Activated naive CD8-positive, alpha-beta T cell (primary cell): ENCODE results near the gene OR9I1.

Experiments used
- H3K27ac Mint-ChIP-seq: one replicate; pipeline ENCODE4 v1.8.0; 2021; ENCODE audit warnings: mixed read lengths
- H3K27me3 Mint-ChIP-seq: one replicate; pipeline ENCODE4 v1.8.0; 2021; ENCODE audit warnings: mixed read lengths
- H3K36me3 Mint-ChIP-seq: one replicate; pipeline ENCODE4 v1.8.0; 2021; ENCODE audit warnings: mixed read lengths
- H3K4me1 Mint-ChIP-seq: one replicate; pipeline ENCODE4 v1.8.0; 2021; ENCODE audit warnings: low read depth, mixed read lengths
- H3K4me3 Mint-ChIP-seq: one replicate; pipeline ENCODE4 v1.8.0; 2021; ENCODE audit warnings: mild to moderate bottlenecking, mixed read lengths
- H3K9me3 Mint-ChIP-seq: one replicate; pipeline ENCODE4 v1.8.0; 2021; ENCODE audit warnings: low read depth, mixed read lengths

Gene OR9I1, protein sequence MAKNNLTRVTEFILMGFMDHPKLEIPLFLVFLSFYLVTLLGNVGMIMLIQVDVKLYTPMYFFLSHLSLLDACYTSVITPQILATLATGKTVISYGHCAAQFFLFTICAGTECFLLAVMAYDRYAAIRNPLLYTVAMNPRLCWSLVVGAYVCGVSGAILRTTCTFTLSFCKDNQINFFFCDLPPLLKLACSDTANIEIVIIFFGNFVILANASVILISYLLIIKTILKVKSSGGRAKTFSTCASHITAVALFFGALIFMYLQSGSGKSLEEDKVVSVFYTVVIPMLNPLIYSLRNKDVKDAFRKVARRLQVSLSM

DNA sequence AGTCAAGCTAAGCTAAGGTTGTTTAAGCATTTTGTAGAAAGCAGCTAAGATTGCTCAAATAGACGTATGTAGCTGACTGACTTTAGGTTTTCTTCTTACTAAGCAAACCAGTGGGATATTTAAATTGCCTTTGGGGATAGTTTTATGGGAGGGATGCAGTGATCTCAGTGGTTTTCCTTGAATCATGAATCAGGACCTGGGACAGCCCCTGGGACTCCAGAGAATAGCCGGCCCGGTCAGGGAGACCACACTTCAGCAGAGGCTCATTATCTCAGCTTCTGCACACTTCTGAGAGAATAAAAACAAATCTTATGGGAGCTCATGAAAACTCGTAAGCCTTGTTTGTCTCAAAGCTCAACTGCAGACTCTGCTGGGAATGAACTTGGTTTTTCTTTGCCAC is at the start of gene OR9I1:
Gene OR9I1 (minus strand): TSS at position 62 of the 400 bp plus-strand sequence. CDS start 6,086 bp downstream, outside the sequence.
- no peaks in the 10 kb centered on the region for H3K36me3 Mint-ChIP-seq
- no peaks in the 10 kb centered on the region for H3K4me1 Mint-ChIP-seq
- H3K9me3 Mint-ChIP-seq = no peaks in the 10 kb centered on the region
- no peak within 1 kb of the TSS for H3K27ac Mint-ChIP-seq
- no peak within 1 kb of the TSS for H3K4me3 Mint-ChIP-seq
- peaks cover 4% of the 10 kb centered on the region for H3K27me3 Mint-ChIP-seq

DNA sequence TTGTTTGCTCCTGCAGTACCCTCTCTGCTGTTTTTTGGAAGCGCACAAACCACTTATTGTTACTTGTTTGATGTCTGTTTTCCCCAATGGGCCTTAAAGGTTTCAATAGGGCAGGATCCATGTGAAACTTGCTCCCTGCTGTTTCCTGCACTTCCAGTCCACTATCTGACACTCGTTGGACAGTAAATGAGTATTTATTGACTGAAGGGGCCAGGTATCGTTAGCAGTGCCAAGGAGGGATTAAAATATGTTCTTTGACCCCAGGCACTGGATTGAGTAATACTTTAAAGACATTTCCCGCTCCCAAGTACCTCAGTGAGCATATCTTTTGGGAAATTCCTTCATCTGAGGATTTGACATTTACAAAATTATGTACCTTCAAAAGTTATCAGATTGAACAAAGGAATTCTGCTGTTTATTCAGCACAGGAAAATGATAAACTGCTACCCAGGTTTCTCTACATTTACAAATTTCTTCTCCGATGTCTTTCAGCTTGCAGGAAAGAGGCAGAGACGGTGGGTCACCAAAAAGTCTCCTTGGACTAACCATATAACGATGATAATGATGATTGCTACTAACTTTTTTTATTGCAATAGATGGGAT is 40.3 kb upstream of the OR9I1 start:
- no peak overlapping the region for H3K27ac Mint-ChIP-seq
- no peaks in the 10 kb centered on the region for H3K36me3 Mint-ChIP-seq
- H3K4me3 Mint-ChIP-seq = no peak overlapping the region
- H3K27me3 Mint-ChIP-seq = peaks cover 5% of the 10 kb centered on the region
- no peaks in the 10 kb centered on the region for H3K4me1 Mint-ChIP-seq
- H3K9me3 Mint-ChIP-seq = no peaks in the 10 kb centered on the region

DNA sequence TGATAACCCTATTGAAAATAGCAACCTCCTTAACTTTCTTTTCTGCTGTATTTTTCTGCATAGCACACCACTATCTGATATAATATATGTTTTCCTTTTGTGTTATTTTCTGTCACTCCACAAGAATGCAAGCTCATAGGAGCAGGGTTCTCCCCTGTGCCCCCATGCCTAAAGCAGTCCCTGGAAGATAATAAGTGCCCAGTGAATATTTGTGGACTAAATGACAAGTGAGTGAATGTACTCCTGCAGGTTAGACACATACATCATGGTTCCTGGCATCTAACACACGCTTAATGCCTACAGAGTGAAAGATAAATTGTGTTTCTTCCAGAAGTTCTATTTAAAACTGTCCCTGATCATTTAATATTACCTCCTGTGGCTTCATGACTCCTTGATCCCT is 39.7 kb upstream of the OR9I1 start:
- Mint-ChIP-seq H3K36me3 (no peaks in the 10 kb centered on the region), H3K4me3 (no peak overlapping the region), H3K4me1 (no peaks in the 10 kb centered on the region), H3K27me3 (peaks cover 5% of the 10 kb centered on the region), H3K27ac (no peak overlapping the region), H3K9me3 (no peaks in the 10 kb centered on the region)

DNA sequence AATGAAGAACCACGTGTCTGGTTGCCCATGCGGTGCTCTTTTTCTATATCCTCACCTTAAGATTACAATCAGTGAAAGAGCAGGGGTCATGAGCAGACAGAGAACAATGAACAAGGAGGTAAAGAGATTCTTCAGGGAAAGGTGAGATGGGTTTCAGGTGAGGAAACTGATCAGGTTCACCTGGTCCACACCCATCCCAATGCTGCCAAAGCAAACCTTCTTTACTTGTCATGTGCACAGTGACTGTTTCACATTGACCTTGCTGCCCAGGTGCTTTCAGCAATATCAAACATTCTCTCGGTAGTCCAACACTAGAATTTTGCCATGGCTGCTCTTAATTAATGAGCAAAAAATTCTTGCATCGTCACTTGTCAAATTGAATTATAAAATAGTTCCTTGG is 39.1 kb upstream of the OR9I1 start:
- peaks cover 5% of the 10 kb centered on the region for H3K27me3 Mint-ChIP-seq
- H3K4me3 Mint-ChIP-seq = no peak overlapping the region
- H3K36me3 Mint-ChIP-seq = peaks cover 2% of the 10 kb centered on the region
- H3K9me3 Mint-ChIP-seq = peaks cover 2% of the 10 kb centered on the region
- no peaks in the 10 kb centered on the region for H3K4me1 Mint-ChIP-seq
- no peak overlapping the region for H3K27ac Mint-ChIP-seq

DNA sequence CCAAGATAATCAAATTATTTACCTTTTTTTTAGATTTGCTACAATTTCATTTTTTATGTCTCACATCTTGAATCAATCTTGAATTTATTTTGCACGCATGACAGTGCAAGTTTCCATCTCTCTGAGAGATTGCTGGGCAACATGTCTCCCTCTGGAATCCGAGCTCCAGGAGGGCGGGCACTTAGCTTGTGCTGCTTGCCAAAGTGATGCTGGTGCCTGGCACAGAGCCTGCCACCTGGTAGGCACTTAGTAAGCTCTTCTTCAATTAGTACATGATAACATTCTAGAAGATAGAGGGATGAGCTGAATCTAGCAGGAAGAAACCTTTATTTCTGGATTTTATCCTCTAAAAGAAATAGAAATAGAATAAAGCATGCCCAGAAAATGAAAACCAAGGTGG is 27.5 kb upstream of the OR9I1 start:
- H3K27me3 Mint-ChIP-seq = peaks cover 3% of the 10 kb centered on the region
- H3K4me3 Mint-ChIP-seq = no peak overlapping the region
- H3K4me1 Mint-ChIP-seq = no peaks in the 10 kb centered on the region
- no peak overlapping the region for H3K27ac Mint-ChIP-seq
- H3K9me3 Mint-ChIP-seq = no peaks in the 10 kb centered on the region
- H3K36me3 Mint-ChIP-seq = no peaks in the 10 kb centered on the region

DNA sequence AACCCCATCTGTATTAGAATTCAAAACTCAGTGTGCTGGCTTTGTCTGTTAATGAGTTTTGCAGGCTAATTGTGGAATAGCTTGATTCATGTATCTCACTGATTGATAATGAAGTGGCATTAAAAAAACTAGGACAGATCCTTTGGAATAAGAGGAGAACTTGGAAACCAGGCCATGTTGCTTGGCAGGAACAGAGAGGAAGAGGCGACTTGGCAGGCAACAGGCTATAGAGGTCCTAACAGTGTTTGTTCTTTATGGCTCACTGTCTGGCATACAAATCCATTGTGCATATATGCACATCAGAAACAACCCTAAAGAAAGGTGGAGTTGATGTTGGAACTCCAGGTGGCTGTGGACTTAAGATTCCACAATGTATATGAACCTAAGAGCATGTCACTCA is 17.4 kb upstream of the OR9I1 start:
- H3K4me3 Mint-ChIP-seq = no peak overlapping the region

DNA sequence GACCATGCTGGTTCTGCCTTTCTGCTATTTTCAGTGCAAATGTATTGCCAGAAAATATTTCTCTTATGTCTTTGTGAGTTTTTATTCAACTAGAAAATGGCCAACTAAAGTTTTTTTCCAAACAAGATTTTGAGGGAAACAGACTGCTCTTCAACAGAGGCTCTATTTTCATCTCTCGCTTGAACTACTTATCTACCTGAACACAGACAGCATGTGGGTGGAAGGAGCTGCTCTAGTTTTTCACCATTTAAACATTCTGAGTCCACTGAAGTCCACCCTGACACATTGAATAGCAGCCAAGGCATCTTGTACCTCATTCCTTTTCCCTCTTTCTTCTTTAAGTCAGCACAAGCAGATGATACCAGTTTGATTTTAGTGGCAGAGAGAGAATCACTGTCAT is 9.8 kb upstream of the OR9I1 start:
- Mint-ChIP-seq H3K36me3 (no peaks in the 10 kb centered on the region), H3K4me3 (no peak overlapping the region), H3K27ac (no peak overlapping the region), H3K4me1 (no peaks in the 10 kb centered on the region), H3K9me3 (no peaks in the 10 kb centered on the region), H3K27me3 (no peaks in the 10 kb centered on the region)

More for the DNA sequence above, 17.4 kb upstream of the OR9I1 start:
- Mint-ChIP-seq H3K9me3 (no peaks in the 10 kb centered on the region), H3K36me3 (no peaks in the 10 kb centered on the region), H3K27ac (no peak overlapping the region), H3K27me3 (peaks cover 12% of the 10 kb centered on the region), H3K4me1 (no peaks in the 10 kb centered on the region)

DNA sequence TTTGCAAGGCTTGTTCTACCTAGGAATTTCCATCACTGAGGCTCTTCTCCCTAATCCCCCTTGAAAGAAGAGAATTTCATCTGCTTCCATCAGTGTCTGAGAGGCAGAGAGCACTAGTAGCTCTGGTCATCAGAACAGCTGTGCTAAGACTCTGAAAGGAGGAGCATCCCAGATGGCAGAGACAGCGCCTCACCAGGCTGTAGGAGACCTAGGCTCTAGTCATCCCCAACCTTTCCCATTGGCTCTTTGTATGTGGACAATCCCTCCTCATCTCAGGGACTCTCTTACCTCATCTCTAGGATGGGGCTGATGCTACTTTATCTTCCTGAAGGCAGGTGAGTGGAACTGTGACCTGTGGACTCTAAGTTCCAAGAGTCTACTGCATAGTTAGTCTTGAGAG is 8.8 kb upstream of the OR9I1 start:
- no peaks in the 10 kb centered on the region for H3K27me3 Mint-ChIP-seq
- H3K4me1 Mint-ChIP-seq = no peaks in the 10 kb centered on the region
- H3K27ac Mint-ChIP-seq = no peak overlapping the region
- no peaks in the 10 kb centered on the region for H3K9me3 Mint-ChIP-seq
- no peaks in the 10 kb centered on the region for H3K36me3 Mint-ChIP-seq
- no peak overlapping the region for H3K4me3 Mint-ChIP-seq

DNA sequence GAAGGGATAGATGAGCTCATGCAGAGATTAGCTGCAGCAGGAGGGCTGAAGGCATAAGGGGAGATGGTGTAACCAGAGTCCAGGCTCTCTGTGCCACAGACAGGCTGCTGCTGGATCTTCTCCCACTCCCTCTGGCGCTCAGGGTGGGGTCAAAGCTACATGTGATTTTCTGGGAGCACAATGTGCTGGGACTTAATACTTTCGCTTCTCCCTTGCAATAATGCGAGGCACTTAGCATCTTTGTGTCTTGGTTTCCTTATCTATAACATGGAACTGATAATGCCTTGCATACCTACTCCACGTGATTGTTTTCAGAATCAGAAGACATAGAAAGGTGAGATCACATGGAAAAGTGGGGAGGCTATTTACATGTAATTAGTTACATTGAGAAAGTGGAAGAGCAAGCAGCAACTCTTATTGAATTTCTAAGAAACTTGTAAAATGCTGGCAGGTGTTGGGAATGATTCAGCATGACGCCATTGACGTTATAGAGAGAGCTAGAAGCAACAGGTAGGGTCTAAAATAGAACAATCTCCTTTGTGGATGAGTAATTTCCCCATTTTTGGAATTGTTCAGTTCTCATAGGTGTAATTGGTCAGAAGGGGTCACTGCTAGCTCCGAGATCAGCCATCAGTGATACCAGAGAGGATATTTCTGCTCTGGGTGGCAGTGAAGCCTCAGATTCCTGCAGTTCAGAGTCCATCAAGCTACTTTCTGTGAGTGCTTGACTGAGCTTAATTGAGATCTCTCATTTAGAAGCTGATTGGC is 8.2 kb upstream of the OR9I1 start:
- H3K4me3 Mint-ChIP-seq = no peak overlapping the region
- H3K36me3 Mint-ChIP-seq = no peaks in the 10 kb centered on the region
- H3K27ac Mint-ChIP-seq = no peak overlapping the region
- H3K27me3 Mint-ChIP-seq = no peaks in the 10 kb centered on the region
- no peaks in the 10 kb centered on the region for H3K9me3 Mint-ChIP-seq
- H3K4me1 Mint-ChIP-seq = no peaks in the 10 kb centered on the region

DNA sequence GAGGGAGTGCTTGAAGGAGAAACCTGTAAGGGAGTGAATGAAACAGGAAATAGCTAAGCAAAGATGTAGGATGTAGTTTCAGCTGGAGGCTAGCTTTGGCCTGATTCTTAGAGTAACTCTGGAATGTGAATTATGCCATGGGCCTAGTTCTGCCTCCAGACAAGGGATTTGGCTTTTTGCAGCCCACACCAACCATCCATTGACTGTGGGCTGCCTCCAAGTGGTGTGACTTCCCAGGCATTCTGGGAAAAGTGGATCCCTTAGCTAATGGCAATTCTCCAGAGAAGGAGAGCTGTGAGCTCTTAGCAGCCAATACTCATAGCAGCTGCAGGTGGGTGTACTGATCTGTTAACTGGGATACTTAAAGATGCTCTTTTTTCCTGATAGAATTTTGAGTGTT is 2.0 kb upstream of the OR9I1 start:
- Mint-ChIP-seq H3K9me3 (no peaks in the 10 kb centered on the region), H3K4me1 (no peaks in the 10 kb centered on the region), H3K27ac (no peak overlapping the region), H3K36me3 (no peaks in the 10 kb centered on the region), H3K4me3 (no peak overlapping the region), H3K27me3 (peaks cover 4% of the 10 kb centered on the region)

DNA sequence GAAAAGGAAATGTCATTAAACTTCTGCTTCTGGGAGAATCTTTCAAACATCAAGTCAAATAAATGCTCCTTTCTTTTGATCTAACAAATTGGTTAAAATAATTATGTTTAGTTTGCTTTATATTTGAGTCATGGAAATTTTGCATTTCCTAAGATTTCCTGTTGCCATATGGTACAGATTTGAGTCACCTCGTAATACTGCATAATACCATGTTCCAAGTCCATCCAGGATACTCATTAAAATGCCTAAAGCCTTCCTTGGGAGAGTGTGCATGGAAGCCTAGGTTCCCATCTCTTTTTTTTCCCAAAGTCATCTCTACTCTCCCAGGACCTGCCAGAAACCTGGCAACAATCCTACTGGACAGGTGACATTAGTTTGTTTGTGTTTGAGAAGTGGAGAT is 4.2 kb downstream of the OR9I1 start:
- H3K27ac Mint-ChIP-seq = no peak overlapping the region
- no peaks in the 10 kb centered on the region for H3K4me1 Mint-ChIP-seq
- no peaks in the 10 kb centered on the region for H3K9me3 Mint-ChIP-seq
- no peaks in the 10 kb centered on the region for H3K36me3 Mint-ChIP-seq
- no peak overlapping the region for H3K4me3 Mint-ChIP-seq
- peaks cover 12% of the 10 kb centered on the region for H3K27me3 Mint-ChIP-seq

DNA sequence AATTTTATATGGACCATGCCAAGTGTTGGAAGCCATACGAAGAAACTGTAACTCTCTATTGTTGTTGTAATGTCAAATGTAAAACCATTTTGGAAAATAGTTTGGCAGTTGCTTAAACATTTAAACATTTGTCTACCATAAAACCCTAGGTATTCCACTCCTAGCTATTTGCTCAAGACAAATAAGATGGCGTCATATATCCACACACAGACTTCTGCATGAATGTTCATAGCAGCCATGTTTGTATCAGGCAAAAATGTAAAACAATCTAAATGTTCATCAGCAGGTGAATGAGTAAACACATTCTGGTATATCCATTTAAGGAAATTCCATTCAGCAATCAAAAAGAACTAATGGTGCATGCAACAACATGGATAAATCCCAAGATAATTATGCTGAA is 27.9 kb downstream of the OR9I1 start:
- Mint-ChIP-seq H3K9me3 (peaks cover 11% of the 10 kb centered on the region), H3K4me3 (no peak overlapping the region), H3K27ac (no peak overlapping the region), H3K27me3 (peaks cover 10% of the 10 kb centered on the region), H3K4me1 (no peaks in the 10 kb centered on the region), H3K36me3 (peaks cover 3% of the 10 kb centered on the region)

DNA sequence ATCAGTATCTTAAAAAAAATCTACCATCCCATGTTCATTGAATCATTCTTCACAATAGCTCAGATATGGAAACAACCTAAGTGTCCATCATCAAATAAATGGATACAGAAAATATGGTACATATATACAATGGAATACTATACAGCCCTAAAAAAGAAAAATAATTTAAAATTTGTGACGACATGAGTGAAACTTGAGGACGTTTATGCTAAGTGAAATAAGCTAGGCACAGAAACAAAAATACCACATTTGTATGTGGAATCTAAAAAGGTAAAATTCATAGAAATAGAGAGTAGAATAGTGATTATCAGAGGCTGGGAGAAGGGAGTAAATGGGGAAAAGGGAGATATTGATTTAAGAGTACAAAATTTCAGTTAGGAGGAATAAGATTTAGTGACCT is 38.8 kb downstream of the OR9I1 start:
- Mint-ChIP-seq H3K36me3 (no peaks in the 10 kb centered on the region), H3K27me3 (peaks cover 1% of the 10 kb centered on the region), H3K4me1 (no peaks in the 10 kb centered on the region), H3K4me3 (no peak overlapping the region), H3K9me3 (peaks cover 4% of the 10 kb centered on the region), H3K27ac (no peak overlapping the region)

DNA sequence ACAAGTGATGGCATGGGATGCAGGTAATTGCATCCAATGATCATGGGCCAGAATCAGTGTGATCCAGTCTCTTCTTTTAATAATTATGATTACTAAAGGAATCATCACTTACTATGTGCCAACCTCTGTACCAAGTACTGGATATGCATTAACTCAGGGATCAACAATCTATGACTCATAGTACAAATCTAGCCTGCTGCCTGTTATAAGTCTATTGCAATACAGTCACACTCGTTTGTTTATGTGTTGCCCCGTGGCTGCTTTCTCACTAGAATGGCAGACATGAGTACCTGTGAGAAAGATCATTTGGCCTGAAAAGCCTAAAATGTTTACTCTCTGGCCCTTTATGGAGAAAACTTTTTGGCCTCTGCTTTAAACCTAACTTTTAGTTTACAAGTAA is 49.5 kb downstream of the OR9I1 start:
- no peaks in the 10 kb centered on the region for H3K36me3 Mint-ChIP-seq
- H3K4me1 Mint-ChIP-seq = no peaks in the 10 kb centered on the region
- H3K27me3 Mint-ChIP-seq = peaks cover 2% of the 10 kb centered on the region
- no peak overlapping the region for H3K4me3 Mint-ChIP-seq
- H3K27ac Mint-ChIP-seq = no peak overlapping the region
- H3K9me3 Mint-ChIP-seq = no peaks in the 10 kb centered on the region

DNA sequence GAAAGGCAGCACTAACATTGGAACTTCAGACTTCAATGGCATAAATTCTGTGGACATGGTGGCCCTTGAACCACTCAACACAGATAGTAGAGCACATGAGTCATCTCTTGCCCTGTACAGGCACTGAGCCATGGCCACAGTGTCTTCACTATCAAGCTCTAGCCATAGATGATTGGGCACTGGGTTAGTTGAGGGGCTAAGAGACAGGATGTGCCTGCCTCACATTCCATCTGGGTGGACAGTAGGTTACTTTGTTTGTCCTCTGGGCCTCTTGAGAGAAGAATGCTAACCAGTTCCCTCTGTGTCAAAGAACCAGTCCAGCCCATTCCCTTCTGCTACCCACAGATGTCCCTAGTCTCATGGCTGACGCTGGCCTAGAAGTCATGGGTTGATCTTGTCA is 54.7 kb downstream of the OR9I1 start:
- H3K27ac Mint-ChIP-seq = no peak overlapping the region
- H3K36me3 Mint-ChIP-seq = peaks cover 2% of the 10 kb centered on the region
- no peaks in the 10 kb centered on the region for H3K9me3 Mint-ChIP-seq
- no peak overlapping the region for H3K4me3 Mint-ChIP-seq
- H3K27me3 Mint-ChIP-seq = no peaks in the 10 kb centered on the region
- H3K4me1 Mint-ChIP-seq = no peaks in the 10 kb centered on the region
